Heart left ventricle (tissue), 16 donors: ENCODE data around the gene ATG16L2. TPM values are rescaled to one million over a fixed set of nuclear protein-coding genes. Genes with fewer than 3 reads are reported as not detected.

Experiments
- ATAC-seq, 4 donors: fragments of 200-7000 bp; cut with Tn5 transposase; one replicate each; pipeline ENCODE4 v1.9.1; 2020 to 2022; ENCODE audit warnings: moderate library complexity in 4 of 4, mild to moderate bottlenecking in 3 of 4, moderate number of reproducible peaks in 1 of 4
- DNase-seq, 5 donors: peaks; one replicate each; pipeline ENCODE4 v3.0.0-alpha.2; 2020
- H3K27ac ChIP-seq, 12 donors: fragments of 200-600 bp; sonication (generic) in 4 of 12; one replicate each; pipeline versions ENCODE4 v1.5.0 to v1.8.0; 2016 to 2022; ENCODE audit warnings: mild to moderate bottlenecking in 2 of 12
- H3K27me3 ChIP-seq, 9 donors: fragments of 200-600 bp; sonication (generic) in 2 of 9; one replicate each; pipeline versions ENCODE4 v1.5.1 to v1.8.0; 2016 to 2022; ENCODE audit warnings: mild to moderate bottlenecking in 3 of 9
- H3K36me3 ChIP-seq, 9 donors: fragments of 200-600 bp; sonication (generic) in 2 of 9; one replicate each; pipeline versions ENCODE4 v1.5.0 to v1.8.0; 2018 to 2022; ENCODE audit warnings: mild to moderate bottlenecking in 2 of 9
- H3K4me1 ChIP-seq, 12 donors: fragments of 200-600 bp; sonication (generic) in 4 of 12; one replicate each; pipeline versions ENCODE4 v1.5.0 to v1.8.0; 2016 to 2022; ENCODE audit warnings: mild to moderate bottlenecking in 3 of 12
- H3K4me3 ChIP-seq, 12 donors: fragments of 200-600 bp; sonication (generic) in 4 of 12; one replicate each; pipeline versions ENCODE4 v1.5.0 to v1.8.0; 2017 to 2022; ENCODE audit warnings: mild to moderate bottlenecking in 9 of 12, moderate library complexity in 4 of 12
- H3K9me3 ChIP-seq, 12 donors: fragments of 200-600 bp; sonication (generic) in 4 of 12; one replicate each; pipeline versions ENCODE4 v1.5.0 to v1.8.0; 2016 to 2022; ENCODE audit warnings: mild to moderate bottlenecking in 1 of 12
- CTCF ChIP-seq, 12 donors: fragments of 200-600 bp; sonication (generic) in 4 of 12; IDR thresholded peaks; one replicate each; pipeline versions ENCODE4 v1.5.0 to v1.8.0; 2018 to 2022; ENCODE audit warnings: antibody characterized with exemption in 12 of 12, mild to moderate bottlenecking in 5 of 12
- POLR2A ChIP-seq, 2 donors: fragments of 450-650 bp; IDR thresholded peaks; one replicate each; pipeline ENCODE4 v1.6.1; 2017; ENCODE audit warnings: antibody characterized with exemption in 2 of 2, mild to moderate bottlenecking in 2 of 2, moderate library complexity in 2 of 2
- WGBS, 4 donors: extraction: QIAGEN DNeasy Blood & Tissue Kit in 2 of 4; methylation state at CpG; one replicate each; pipeline versions ENCODE4 v1.1.5 to v1.1.7; 2013 to 2018; 5-methylcytosine and 5-hydroxymethylcytosine counted together
- intact Hi-C, 10 donors: fragments of 100-400 bp; cut with DNase I; formaldehyde crosslinking; loops; one replicate each; pipeline versions ENCODE4 v1.11.1 to v1.14.2; 2022
- polyA plus RNA-seq, 2 donors: library from polyadenylated mRNA; stranded (reverse); fragments of 200-250 nt; gene quantifications; one replicate each; pipeline ENCODE4 v1.2.3, GENCODE V29; 2013
- total RNA-seq, 9 donors: library from RNA; depleted of rRNA in 2 of 9; stranded (reverse); fragments of >200 nt in 2 of 9; fragmentation: NEBNext Ultra II Directional in 3 of 9; extraction: Animal tissue kit (Norgen Biotek cat#: 25700) in 3 of 9; gene quantifications; one replicate each; pipeline versions ENCODE4 v1.1.0 to v1.2.4, GENCODE V29; 2016 to 2023
- donor health status: ischemic (EF 13 %, LVEDD 7.1; RV severe dilation, severe dysfunction).
- donor health status: healthy with polysubstance abuse.
- donor health status: DM: no; HTN: yes; CAD: no.
- donor health status: DM: no; HTN: no; CAD: no.
- donor health status: ischemic (EF 25% LVEDD 6.9; RV normal size, moderate dysfunction).
- donor health status: ischemic (EF 25% LVEDD 5.7; RV mildly dilated, moderate dysfunction).
- donor health status: healthy.
- donor health status: DM: yes; HTN: yes; CAD: no.
- donor health status: ischemic (EF 35%, LVEDD 5.7; RV mildly dilated, moderate dysfunction).
- donor health status: nonischemic (EF 11% LVEDD 7.7; RV severe dilation, severe dysfunction).
- donor health status: DM: yes; HTN: yes; CAD: no.
- donor health status: PGD.
- donor health status: ischemic (EF 29% LVEDD 5.4; RV normal size, mild dysfunction).
- donor health status: nonischemic (EF 23%, LVEDD 6.1; RV moderate dilation, normal function).

The ATG16L2 gene
- total and polyA plus RNA-seq, 11 donors, result 6.0 to 28.9 (median 13.2) TPM

- intact Hi-C loops, result loop anchor here in 2 of 10 donors (5.0 kb wide), 2 partner anchors 37 to 42 kb away; no protein-coding TSS in a partner anchor
- no peaks in the 10 kb centered on the region for H3K27me3 ChIP-seq
- WGBS, 4 donors, result 91 to 94% (median 94%) methylated on average over 4 of the region's 4 CpGs
- H3K36me3 ChIP-seq, result no peaks in the 10 kb centered on the region
- no peak overlapping the region for H3K27ac ChIP-seq
- DNase-seq, result peak in 1 of 5 donors; percentile 9
- no peak overlapping the region for H3K4me3 ChIP-seq
- H3K4me1 ChIP-seq, result peaks cover 0 to 47% (median 31%) of the 10 kb centered on the region in 12 donors
- no peak for TF ChIP-seq POLR2A (IDR thresholded peaks at IDR 0.05)
- no peak for TF ChIP-seq CTCF (IDR thresholded peaks at IDR 0.05)
- ATAC-seq, result no peak
- no peaks in the 10 kb centered on the region for H3K9me3 ChIP-seq
These were observed 34.6 kb upstream of the ATG16L2 start for GRCh38 chr11:72779495-72780128.

DNA sequence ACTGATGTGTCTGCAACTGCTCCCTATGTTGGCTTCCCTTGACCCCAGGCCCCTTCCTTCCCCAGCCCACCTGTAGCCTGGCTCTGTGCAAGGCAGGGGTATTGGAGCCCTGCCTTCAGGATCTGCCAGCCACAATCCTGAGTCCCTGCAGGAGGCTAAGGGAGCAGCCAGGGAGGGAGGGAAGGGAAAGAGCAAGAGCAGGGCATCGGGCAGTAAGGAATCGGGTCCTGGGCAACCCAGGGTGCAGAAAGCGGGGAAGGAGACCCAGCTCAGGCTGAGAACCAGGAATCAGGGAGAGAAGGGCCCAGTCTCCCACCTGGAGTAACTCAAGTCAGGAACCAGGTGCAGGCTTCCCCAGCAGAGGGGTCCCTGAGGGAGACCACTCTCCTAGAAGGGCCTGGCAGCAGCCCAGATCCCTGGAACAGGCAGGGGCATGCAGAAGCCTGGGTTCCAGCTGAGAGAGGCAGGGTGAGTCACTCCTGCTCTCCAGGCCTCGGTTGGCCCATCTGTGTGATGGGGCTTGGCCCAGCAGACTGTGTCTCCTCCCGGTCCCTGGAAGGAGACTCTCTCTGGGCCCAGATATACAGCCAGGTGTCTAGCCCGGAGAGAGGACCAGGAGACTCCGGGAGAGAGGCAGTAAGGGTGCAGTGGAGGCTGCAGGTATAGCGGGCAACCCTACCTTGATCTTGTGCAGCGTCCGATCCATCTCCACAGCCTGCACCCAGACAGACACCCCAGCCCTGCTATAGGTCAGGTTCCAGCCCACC lies 33.7 kb upstream of the ATG16L2 start:
- no peaks in the 10 kb centered on the region for H3K27me3 ChIP-seq
- H3K27ac ChIP-seq, result peak overlapping the region in 2 of 12 donors; percentile 45 to 67
- TF ChIP-seq CTCF (IDR thresholded peaks at IDR 0.05) (no peak), POLR2A (IDR thresholded peaks at IDR 0.05) (no peak)
- intact Hi-C loops, result loop anchor here in 1 of 10 donors (5.0 kb wide), 1 partner anchor 38 kb away; no protein-coding TSS in a partner anchor
- peak overlapping the region; percentile 44 to 86 (median 65) for H3K4me3 ChIP-seq
- no peak for ATAC-seq
- H3K9me3 ChIP-seq, result no peaks in the 10 kb centered on the region
- peaks cover 0 to 47% (median 31%) of the 10 kb centered on the region in 12 donors for H3K4me1 ChIP-seq
- DNase-seq, result peak in 1 of 5 donors; percentile 55
- no peaks in the 10 kb centered on the region for H3K36me3 ChIP-seq
- WGBS, 4 donors, result 86 to 97% (median 93%) methylated on average over 10 of the region's 10 CpGs

- ATAC-seq, result no peak
- WGBS, 4 donors, result 30 to 37% (median 31%) methylated on average over 17 of the region's 17 CpGs; no CpG with 5 or more reads in 1 of the 4 donors
- peak overlapping the region in 3 of 12 donors; percentile 23 to 67 (median 45) for H3K27ac ChIP-seq
These were observed 33.2 kb upstream of the ATG16L2 start for GRCh38 chr11:72781063-72781312.

More at GRCh38 chr11:72781063-72781312, 33.2 kb upstream of the ATG16L2 start:
- Histone ChIP-seq H3K9me3 (no peaks in the 10 kb centered on the region), H3K4me1 (peaks cover 0 to 45% (median 31%) of the 10 kb centered on the region in 12 donors), H3K36me3 (no peaks in the 10 kb centered on the region), H3K27me3 (no peaks in the 10 kb centered on the region), H3K4me3 (peak overlapping the region; percentile 44 to 86 (median 65))
- no peak for TF ChIP-seq CTCF (IDR thresholded peaks at IDR 0.05)
- no peak for TF ChIP-seq POLR2A (IDR thresholded peaks at IDR 0.05)
- DNase-seq, result no peak
- intact Hi-C loops, result loop anchor here in 1 of 10 donors (5.0 kb wide), 1 partner anchor 39 kb away; no protein-coding TSS in a partner anchor
